Spleen (tissue), 7 donors: ENCODE results near the gene PELI3.

Experiments
- POLR2A ChIP-seq, 3 donors: fragments of 450-650 bp; IDR thresholded peaks; one replicate each; pipeline ENCODE4 v1.5.1; 2017; ENCODE audit warnings: antibody characterized with exemption in 3 of 3, mild to moderate bottlenecking in 1 of 3
- TF ChIP-seq, protein P1 (sequence below), 11 experiments: fragments of 200-600 bp in 7 of 11; fragments of 450-650 bp in 4 of 11; sonication (generic) in 4 of 11; IDR thresholded peaks in 8 of 11; conservative IDR thresholded peaks in 3 of 11; 1 replicate in 7 of 11; 2 replicates in 4 of 11; pipeline versions ENCODE4 v1.4.0 to v1.8.0; 2016 to 2021; ENCODE audit warnings: antibody characterized with exemption in 11 of 11, inconsistent platforms in 4 of 11, mild to moderate bottlenecking in 1 of 11
- donor health status: DM: no; HTN: no; CAD: no; lungs with moderate emphysema.
- donor health status: DM: no; HTN: no; CAD: no.
- donor health status: DM: no; HTN: no; CAD: no.

DNA sequence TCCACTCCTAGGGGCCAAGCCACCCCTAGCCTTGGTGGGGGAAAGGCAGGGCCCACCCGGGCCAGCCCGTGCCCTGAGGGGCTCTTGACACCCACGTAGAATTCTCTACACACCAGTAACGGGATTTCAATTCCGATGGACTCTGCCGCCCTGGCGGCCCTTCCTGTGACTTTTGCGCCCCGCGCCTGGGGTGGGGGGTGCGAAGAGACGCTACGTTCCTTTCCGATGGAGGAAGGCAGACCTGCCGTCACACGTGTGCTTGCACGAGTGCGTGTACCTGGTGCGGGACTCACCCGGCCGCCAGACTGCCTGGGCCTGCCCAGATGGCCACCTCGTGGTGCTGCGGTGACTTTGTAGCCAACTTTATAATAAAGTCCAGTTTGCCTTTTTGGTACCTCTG lies 40.4 kb upstream of the PELI3 start:
- TF ChIP-seq, protein P1, sequence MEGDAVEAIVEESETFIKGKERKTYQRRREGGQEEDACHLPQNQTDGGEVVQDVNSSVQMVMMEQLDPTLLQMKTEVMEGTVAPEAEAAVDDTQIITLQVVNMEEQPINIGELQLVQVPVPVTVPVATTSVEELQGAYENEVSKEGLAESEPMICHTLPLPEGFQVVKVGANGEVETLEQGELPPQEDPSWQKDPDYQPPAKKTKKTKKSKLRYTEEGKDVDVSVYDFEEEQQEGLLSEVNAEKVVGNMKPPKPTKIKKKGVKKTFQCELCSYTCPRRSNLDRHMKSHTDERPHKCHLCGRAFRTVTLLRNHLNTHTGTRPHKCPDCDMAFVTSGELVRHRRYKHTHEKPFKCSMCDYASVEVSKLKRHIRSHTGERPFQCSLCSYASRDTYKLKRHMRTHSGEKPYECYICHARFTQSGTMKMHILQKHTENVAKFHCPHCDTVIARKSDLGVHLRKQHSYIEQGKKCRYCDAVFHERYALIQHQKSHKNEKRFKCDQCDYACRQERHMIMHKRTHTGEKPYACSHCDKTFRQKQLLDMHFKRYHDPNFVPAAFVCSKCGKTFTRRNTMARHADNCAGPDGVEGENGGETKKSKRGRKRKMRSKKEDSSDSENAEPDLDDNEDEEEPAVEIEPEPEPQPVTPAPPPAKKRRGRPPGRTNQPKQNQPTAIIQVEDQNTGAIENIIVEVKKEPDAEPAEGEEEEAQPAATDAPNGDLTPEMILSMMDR (IDR thresholded peaks at IDR 0.05 in 8 of 11, conservative IDR thresholded peaks at IDR 0.05 in 3 of 11) = no peak
- no peak for TF ChIP-seq POLR2A (IDR thresholded peaks at IDR 0.05)
